NK-92 (cell line): Measurements from ENCODE around the gene SCAPER.
"Not testable (repeated sequence)": the region's sequence is repeated elsewhere in the genome, so short reads cannot be mapped to it uniquely, and the experiment has no call there.

Experiments
- DNase-seq: peaks from one replicate; lab custom pipeline; 2025; ENCODE audit not compliant: unreplicated experiment; lab: John Stamatoyannopoulos, UW

Gene SCAPER

DNA sequence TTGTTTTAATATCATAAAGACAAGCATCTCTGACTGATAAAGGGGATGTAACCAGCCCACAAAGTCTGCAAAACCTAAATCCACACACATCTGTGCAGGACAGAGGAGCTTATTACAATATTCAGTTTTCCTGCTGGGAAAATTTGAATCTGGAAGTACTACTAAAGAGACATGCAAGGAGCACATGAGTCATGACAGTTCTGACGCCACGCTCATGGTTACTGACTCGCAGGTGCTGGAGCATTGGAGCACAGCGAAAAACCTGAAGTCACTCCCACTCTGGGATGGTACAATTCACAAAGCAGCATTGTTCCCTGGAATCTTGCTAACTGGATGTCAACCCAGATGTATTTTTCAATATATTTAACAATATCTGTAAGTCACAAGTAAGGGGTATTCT lies 576.2 kb downstream of the SCAPER start:
- no peak for DNase-seq

DNA sequence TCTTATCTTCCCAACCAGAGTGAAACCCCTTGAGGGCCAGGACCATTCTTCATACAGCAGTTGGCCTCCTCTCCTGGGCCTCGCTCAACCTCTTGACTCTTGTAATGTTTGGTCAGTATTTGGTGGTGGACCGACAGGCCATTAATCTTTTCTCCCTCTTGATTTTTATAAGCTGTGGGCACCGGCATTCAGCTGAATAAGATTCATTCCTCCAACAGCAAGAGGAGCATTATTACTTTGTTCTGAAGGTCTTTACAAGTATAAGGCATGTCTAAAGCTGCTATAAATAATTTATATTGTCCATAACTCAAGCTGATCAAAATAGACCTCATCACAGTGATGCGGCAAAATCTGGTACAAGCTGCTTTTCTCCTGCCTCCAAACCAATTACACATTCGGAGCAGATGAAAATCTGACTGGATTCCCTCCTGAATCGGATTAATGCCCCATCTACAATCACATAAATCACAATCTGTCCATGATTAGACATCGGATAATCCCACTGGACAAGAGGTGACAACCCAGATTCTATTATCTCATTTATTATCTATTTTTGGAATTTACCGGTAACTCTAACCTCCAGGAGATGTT lies 576.9 kb downstream of the SCAPER start:
- no peak for DNase-seq

DNA sequence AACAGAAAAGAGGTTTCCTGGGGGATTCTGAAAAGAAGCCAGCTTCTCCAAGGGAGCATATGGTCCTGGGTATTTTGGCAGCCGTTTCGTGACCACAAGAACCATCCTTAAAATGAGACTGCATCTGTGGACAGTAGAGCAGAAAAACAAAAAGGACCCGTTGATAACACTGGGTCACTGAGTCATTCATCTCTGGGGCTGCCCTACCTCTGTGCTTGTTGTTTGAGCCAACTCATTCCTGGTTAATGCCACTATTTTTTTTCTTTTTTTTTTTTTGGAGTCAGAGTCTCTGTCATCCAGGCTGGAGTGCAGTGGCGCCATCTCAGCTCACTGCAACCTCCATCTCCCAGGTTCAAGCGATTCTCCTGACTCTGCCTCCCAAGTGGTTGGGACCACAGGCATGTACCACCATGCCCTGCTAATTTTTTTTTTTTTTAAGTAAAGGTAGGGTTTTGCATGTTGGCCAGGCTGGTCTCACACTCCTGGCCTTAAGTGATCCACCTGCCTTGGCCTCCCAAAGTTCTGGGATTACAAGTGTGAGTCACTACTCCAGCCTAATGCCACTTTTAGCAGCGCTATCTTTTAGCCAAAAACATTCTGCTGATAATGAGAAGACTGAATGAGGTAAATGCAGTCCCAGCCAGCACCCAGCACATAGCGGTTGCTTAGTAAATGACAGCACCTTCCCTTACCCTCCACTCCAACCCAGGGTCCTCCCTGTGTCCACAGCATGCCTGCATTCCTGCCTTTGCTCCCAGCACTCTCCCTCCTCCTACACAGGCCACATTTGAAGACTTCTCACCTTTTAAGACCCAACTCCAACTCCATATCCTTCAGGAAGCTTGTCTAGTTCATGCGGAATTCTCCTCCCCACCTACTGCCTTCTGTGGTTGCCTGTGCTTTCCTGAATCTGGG lies 577.7 kb downstream of the SCAPER start:
- no peak for DNase-seq

DNA sequence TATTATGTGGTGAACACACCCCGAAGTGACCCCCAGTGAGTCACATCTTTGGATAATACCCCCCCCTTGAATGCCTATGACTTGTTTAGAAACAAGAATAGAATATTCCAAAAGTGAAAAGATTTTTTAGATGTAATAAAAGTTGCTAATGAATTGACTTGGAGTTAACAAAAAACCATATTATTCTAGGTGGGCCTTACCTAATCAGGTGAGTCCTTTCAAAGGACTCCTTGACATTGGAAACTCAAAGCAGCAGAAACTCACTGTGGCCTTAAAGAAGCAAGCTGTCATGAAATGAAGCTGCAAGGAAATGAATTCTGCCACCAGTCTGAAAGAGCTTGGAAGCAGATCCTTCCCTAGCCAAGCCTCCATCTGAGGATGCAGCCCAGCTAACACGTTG lies 579.4 kb downstream of the SCAPER start:
- no peak for DNase-seq

DNA sequence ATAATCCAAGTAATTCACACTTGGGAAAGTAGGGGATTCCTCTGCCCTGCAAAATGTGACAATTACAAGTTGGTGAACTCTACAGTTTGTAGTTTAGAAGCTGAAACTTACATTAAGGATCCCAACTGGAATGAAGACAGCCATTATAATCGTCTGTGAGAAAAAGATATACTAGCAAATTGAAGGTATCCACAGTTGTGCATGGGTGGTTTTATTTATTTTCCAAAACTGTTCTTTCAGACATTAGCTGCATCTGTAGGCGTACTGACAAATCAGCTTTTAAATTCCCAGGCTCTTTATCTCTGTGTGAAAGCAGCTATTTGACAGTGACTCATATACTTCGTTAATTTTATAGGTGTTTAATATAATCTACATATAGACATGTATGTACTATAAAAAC lies 581.1 kb downstream of the SCAPER start:
- DNase-seq: no peak

DNA sequence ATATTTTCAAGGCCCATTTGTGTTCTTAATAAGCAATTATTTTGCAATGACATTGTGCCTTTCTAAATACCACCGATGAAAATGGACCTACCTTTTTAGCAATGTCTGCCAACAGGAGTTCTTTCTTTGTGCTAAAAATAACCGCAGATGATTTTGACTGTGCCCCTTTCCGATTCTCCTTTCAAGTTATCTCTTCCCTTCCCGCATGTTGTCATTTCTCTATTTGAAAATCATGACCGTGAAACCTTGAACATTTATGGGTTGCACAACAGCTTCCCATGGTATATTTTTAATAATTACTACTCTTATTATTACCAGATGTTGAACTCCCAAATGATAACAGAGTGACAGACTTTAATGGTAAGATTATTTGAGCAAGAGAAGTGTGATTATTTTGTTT lies 583.5 kb downstream of the SCAPER start:
- DNase-seq: no peak

DNA sequence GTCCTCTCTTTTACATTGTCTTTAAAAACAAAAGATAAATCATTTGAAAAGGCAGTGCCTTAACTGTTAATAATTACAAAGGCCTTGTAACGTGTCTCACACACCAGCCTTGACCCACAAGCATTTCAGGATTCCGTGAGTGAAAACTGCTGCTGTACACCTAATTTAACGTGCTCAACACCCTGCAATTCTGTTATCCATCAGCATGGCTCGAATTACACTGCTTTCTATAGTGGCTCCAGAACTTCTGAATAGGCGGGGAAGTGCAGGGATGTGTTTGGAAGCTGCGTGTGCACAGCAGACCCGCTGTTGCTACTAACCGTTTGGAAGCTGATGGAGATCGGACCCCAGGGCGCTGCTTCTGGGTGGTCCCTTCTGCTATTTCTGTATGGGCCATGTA lies 584.0 kb downstream of the SCAPER start:
- DNase-seq: no peak

DNA sequence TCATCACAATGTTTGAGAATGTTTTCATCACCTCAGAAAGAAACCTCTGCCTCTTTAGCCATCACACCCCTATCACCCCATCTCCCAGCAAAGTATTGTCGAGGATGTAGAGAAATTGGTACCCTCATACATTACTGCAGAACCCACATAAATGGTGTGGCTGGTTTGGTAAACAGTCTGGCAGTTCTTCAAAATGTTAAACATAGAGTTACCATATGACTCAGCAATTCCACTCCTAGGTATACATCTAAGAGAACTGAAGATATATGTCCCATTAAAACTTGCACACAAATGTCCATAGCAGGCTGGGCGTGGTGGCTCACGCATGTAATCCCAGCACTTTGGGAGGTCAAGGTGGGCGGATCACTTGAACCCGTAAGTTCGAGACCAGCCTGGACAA lies 585.1 kb downstream of the SCAPER start:
- no peak for DNase-seq

DNA sequence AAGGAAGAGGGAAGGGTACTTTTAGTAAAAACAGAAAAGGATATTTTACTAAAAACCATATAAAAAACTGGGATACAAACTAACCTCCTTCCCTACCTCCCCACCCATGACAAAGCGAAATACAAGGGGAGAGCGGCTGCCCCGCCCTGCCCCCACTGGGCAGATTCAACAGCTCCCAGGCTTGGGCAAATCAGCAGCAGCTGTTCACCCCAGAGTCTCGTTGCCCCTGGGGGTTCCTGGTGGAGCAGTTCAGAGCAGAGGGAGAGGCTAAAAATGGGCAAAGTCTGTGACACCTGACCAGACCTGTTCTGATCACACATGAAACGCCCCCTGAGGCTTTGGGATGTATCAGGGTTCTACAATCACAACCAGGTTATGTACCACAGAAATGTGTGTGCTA lies 591.4 kb downstream of the SCAPER start:
- DNase-seq: no peak

DNA sequence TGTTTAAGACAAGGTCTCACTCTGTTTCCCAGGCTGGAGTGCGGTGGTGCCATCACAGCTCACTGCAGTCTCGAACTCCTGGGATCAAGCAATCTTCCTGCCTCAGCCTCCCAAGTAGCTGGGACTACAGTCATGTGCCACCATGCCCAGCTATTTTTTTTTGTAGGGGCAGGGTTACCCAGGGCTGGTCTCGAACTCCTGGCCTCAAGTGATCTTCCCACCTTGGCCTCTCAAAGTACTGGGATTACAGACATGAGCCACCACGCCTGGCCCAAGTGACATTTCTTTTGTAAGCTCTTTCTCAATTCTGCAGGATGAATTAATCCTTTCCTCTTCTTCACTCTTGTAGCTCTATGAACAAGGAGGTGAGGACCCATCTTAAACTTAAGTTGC lies 592.0 kb downstream of the SCAPER start:
- DNase-seq: not testable (repeated sequence)

DNA sequence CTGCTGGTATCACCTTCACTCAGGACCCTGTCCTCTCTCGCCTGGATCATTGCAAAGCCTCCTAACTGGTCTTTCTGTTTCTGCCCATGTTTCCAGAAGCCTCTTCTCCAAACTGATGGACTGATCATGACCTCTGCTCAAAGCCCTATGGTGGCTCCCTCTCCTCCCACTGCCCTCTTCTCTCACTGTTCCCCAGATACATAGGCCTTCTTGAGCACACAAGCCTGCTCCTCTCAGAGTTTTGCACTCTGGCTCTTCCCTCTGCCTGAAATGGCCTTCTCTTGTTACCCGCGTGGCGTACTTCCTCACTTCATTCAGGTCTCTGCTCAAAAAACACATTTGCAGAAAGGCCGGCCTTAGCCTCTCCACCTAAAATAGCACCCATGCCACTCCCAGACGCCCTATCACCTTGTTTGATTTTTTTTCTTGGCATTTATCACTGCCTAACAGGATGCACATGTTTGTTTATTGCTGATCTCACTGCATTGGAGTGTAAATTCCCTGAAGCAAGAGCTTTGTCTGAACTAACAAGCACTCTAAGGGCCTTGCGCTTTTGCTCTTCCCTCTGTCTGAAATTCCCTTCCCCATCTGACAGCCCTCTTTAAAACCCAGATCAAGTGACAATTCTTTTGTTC lies 592.5 kb downstream of the SCAPER start:
- DNase-seq: no peak

DNA sequence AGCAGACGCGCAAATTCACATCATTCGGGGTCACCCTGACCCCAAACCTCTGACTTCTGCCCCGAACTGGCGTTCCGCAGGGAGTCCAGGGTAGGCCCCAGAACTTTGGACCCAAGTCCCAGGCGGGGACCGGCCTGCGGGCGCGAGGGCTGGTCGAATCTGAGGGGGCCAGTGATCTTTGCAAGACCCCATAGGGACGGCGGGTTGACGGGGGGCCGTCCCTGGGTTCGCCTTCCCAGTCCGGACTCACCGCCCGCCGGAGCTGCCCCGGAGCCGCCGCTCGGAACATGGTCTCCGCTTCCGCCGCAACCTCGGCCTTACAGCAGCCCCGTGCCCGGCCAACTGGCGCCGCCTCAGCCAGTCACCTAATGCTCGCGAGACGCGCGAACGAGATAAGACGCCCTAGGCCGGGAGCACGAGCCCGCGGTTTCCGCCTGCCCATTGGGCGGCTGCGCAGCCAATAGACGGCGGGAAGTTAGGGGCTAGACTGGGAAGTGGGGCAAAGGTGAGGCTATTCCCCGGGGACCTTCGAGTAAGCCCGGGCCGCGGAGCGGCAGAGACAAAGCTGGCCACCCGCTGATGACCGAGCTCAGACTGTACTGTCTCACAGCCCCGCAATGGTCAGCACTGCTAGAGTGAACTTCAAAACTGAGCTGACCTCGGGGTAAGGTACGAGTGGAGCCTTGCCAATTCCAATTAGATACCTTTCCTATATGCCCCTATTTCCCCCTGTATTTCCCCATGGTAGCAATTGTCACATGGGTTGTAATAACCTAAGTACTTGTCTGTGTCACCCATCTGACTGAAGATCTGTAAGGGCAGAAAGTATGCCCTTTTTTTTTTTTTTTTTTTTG lies 593.8 kb downstream of the SCAPER start, which contains the start of gene ETFA:
Gene ETFA, minus strand, starts transcription at position 370 of the 854 bp plus-strand sequence. Its CDS starts 81 bp downstream, at position 289.
- peak; percentile 23 for DNase-seq

DNA sequence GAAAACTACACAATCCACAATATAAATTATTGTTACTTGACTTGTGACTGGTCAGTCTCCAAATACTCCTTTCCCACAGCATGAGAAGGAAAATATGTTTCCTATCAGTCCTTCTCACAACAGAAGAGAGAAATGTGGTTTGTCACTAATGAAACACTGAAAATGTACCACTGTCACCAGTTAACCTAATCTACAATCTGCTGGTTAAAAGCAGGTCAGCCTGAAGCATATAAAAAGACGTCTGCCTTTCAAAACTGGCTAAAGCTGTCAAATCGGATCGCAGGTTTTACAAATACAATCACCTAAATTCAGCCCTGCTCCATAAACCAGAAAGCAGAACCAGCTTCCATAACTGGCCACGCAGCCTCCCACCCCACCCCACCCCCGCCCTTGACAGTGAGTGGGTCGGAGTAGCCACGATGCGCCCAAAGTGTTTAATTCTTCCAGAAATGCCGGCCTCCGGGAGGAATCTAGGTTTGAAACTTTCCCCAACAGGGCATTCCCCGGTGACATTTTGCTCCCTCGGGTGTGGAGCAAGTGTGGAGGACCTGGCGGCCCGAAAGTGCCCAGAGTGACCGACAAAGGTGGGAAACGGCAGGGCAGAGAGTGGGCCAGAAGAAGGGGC lies 594.6 kb downstream of the SCAPER start:
- DNase-seq: no peak

DNA sequence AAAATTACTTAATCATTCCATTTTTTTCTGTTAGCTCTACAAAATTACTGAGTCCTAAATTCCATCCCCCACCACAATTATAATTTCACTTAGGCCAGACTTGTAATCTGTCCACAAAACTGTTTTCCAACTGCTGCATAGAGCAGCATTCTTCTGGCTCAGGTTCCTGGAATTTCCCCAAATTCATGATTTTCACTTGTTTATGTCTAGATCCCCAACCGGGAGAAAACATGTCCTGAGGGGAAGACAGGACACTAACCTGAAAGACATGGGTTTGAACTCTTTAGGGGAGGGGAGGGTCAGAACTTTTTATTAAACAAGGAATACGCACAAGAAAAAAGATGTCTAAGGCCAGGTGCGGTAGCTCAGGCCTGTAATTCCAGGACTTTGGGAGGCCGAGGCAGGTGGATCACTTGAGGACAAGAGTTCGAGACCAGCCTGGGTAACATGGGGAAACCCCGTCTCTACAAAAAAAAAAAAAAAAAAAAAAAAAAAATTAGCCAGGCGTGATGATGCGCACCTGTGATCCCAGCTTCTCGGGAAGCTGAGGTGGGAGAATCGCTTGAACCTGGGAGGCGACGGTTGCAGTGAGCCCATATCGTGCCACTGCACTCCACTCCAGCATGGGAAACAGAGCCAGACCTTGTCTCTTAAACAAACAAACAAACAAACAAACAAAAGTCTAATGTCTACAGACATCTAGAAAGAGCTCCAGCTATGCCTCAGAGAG lies 595.4 kb downstream of the SCAPER start:
- no peak for DNase-seq

DNA sequence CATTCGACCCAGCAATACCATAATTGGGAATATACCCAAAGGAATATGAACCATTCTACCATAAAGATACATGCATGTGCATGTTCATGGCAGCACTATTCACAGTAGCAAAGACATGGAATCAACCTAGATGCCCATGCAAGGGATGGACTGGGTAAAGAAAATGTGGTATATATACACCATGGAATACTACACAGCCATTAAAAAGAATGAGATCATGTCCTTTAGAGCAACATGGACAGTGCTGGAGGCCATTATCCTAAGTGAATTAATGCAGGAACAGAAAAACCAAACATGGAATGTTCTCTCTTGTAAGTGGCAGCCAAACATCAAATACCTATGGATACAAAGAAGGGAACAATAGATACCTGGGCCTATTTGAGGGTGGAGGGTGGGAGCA lies 601.2 kb downstream of the SCAPER start:
- no peak for DNase-seq

DNA sequence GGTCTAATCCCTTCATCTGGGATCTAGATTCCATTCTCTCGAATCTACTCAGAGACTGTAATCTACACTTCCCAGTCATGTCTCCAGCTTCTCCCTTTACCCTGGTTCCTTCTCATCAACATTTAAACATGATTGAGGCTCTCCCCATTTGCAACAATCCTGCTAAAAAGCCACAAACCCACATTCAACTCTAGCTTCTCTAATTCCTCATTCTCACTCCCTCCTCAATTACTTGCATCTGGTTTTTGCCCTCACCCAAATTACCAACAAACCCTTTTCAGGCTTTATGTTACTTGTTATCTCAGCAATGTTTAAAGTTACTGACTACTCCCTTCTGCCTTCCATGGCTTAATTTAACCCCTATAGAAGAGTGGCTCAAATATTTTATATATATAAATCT lies 605.4 kb downstream of the SCAPER start:
- DNase-seq: no peak

DNA sequence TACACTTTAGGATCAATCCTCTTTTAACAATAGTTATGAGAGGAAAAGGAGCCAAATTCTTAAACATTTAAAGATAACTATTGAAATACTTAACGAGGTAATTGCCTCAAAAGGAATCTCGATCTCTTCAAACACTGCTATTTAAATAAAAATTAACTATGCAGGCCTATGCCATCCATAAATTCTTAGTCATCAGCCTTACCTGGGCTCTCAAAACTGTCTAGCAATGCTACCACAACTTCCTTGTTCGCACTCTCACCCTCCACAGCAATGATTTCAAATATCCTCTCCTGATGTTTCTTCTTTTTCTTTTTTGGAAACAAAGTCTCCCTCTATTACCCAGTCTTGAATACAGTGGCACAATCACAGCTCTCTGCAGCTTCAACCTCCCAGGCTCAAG lies 606.2 kb downstream of the SCAPER start:
- DNase-seq: no peak

DNA sequence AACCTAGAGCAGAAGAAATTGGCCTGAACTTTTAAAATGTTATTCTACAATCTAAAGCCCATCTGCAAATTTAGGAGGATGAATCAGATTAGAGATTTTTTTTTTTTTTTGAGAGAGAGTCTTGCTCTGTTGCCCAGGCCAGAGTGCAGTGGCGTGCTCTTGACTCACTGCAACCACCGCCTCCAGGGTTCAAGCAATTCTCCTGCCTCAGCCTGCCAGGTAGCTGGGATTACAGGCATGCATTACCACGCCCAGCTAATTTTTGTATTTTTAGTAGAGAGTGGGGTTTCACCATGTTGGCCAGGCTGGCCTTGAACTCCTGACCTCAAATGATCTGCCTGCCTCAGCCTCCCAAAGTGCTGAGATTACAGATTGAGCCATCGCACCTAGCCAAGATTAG lies 607.2 kb downstream of the SCAPER start:
- DNase-seq: not testable (repeated sequence)
